IMR-90 (cell line): Measurements from ENCODE around the gene VPS4B. TPM values are rescaled to one million over a fixed set of nuclear protein-coding genes. Genes with fewer than 3 reads are reported as not detected.

Source experiments
- ATAC-seq: fragments of 200-7000 bp; cut with Tn5 transposase; 2 replicates; pipeline ENCODE4 v1.9.1; 2020; ENCODE audit warnings: low read depth, mild to moderate bottlenecking, moderate library complexity
- BruUV-seq: library from RNA; stranded (reverse); fragments of 400-500 nt; replicated peaks from 2 replicates; lab custom pipeline; 2021; lab: Mats Ljungman, UMichigan
- CTCF ChIA-PET: fragments of 300-600 bp; formaldehyde crosslinking; extraction: SDS; loops from one replicate; lab custom pipeline; 2021; ENCODE audit warnings: antibody characterized with exemption; lab: Yijun Ruan, JAX
- POLR2A ChIA-PET: fragments of 300-600 bp; sonication (Branson Sonifier 250); formaldehyde crosslinking; loops from one replicate; lab custom pipeline; 2022; ENCODE audit warnings: antibody characterized with exemption; ENCODE audit not compliant: unreplicated experiment; lab: Charles Lee
- DNase-seq: peaks from one replicate; pipeline ENCODE4 v3.0.0; 2013
- H2AFZ ChIP-seq: replicated peaks from 2 replicates; pipeline ENCODE3; 2013; ENCODE audit warnings: low read length, mild to moderate bottlenecking; ENCODE audit not compliant: poor library complexity
- H2AK5ac ChIP-seq: 2 replicates; pipeline ENCODE4 v1.6.1; 2013; ENCODE audit warnings: low read depth, low read length, inconsistent platforms
- H2AK9ac ChIP-seq: replicated peaks from 2 replicates; pipeline ENCODE3; 2013; ENCODE audit warnings: mild to moderate bottlenecking, low read depth, low read length, moderate library complexity; ENCODE audit not compliant: poor library complexity
- H2BK120ac ChIP-seq: 2 replicates; pipeline ENCODE4 v1.6.1; 2013; ENCODE audit warnings: low read depth, low read length, inconsistent platforms
- H2BK15ac ChIP-seq: 3 replicates; pipeline ENCODE4 v1.6.1; 2013; ENCODE audit warnings: low read depth, low read length, inconsistent platforms
- H2BK20ac ChIP-seq: 2 replicates; pipeline ENCODE4 v1.6.1; 2013; ENCODE audit warnings: low read depth, mild to moderate bottlenecking, inconsistent platforms, low read length, moderate library complexity
- H2BK5ac ChIP-seq: 2 replicates; pipeline ENCODE4 v1.6.1; 2013; ENCODE audit warnings: mild to moderate bottlenecking, low read depth, low read length, inconsistent platforms; ENCODE audit not compliant: poor library complexity, severe bottlenecking
- H3K14ac ChIP-seq: replicated peaks from 2 replicates; pipeline ENCODE4 v1.6.1; 2013; ENCODE audit warnings: low read depth, low read length, inconsistent platforms
- H3K18ac ChIP-seq: 2 replicates; pipeline ENCODE4 v1.6.1; 2013; ENCODE audit warnings: low read depth, low read length, control low read depth
- H3K23ac ChIP-seq: 2 replicates; pipeline ENCODE4 v1.6.1; 2013; ENCODE audit warnings: low read depth, low read length, inconsistent platforms
- H3K27ac ChIP-seq: 2 replicates; pipeline ENCODE4 v1.5.1; 2013; ENCODE audit warnings: mild to moderate bottlenecking, control low read depth, low read length; ENCODE audit not compliant: insufficient read depth
- H3K27me3 ChIP-seq: 2 replicates; pipeline ENCODE4 v1.6.1; 2013; ENCODE audit warnings: low read length; ENCODE audit not compliant: control insufficient read depth, insufficient read depth
- H3K36me3 ChIP-seq: 2 replicates; pipeline ENCODE4 v1.6.1; 2013; ENCODE audit warnings: low read length, mixed read lengths; ENCODE audit not compliant: control insufficient read depth, insufficient read depth
- H3K4ac ChIP-seq: 2 replicates; pipeline ENCODE4 v1.6.1; 2013; ENCODE audit warnings: low read depth, low read length, inconsistent platforms
- H3K4me1 ChIP-seq: 2 replicates; pipeline ENCODE4 v1.6.1; 2013; ENCODE audit warnings: low read length, mixed read lengths; ENCODE audit not compliant: control insufficient read depth, insufficient read depth
- H3K4me2 ChIP-seq: 2 replicates; pipeline ENCODE4 v1.6.1; 2013; ENCODE audit warnings: low read depth, mild to moderate bottlenecking, control low read depth, low read length, moderate library complexity
- H3K4me3 ChIP-seq: 2 replicates; pipeline ENCODE4 v1.5.1; 2013; ENCODE audit warnings: low read depth, mild to moderate bottlenecking, control low read depth, low read length, moderate library complexity; ENCODE audit not compliant: insufficient read depth
- H3K56ac ChIP-seq: 2 replicates; pipeline ENCODE4 v1.6.1; 2013; ENCODE audit warnings: low read length, inconsistent platforms; ENCODE audit not compliant: insufficient read depth; ENCODE audit errors: extremely low read depth
- H3K79me1 ChIP-seq, 2 experiments: 2 replicates each; pipeline ENCODE4 v1.6.1; 2013; ENCODE audit warnings: low read length in 2 of 2, inconsistent platforms in 1 of 2, low read depth in 1 of 2
- H3K9ac ChIP-seq: 2 replicates; pipeline ENCODE4 v1.6.1; 2013; ENCODE audit warnings: low read depth, low read length, control low read depth
- H3K9me1 ChIP-seq: 2 replicates; pipeline ENCODE4 v1.6.1; 2013; ENCODE audit warnings: low read length, inconsistent platforms; ENCODE audit not compliant: insufficient read depth
- H3K9me3 ChIP-seq: 2 replicates; pipeline ENCODE4 v1.6.1; 2013; ENCODE audit warnings: low read length; ENCODE audit not compliant: control insufficient read depth, insufficient read depth
- H4K20me1 ChIP-seq: 2 replicates; pipeline ENCODE4 v1.6.1; 2013; ENCODE audit warnings: low read length, inconsistent platforms; ENCODE audit not compliant: insufficient read depth
- H4K5ac ChIP-seq: 2 replicates; pipeline ENCODE4 v1.6.1; 2013; ENCODE audit warnings: mild to moderate bottlenecking, low read depth, low read length, control low read depth
- H4K8ac ChIP-seq, 2 experiments: 2 replicates each; pipeline ENCODE4 v1.6.1; 2013; ENCODE audit warnings: low read depth in 2 of 2, low read length in 2 of 2, control low read depth in 1 of 2, inconsistent platforms in 1 of 2
- H4K91ac ChIP-seq: 2 replicates; pipeline ENCODE4 v1.6.1; 2013; ENCODE audit warnings: low read depth, low read length, inconsistent platforms; ENCODE audit not compliant: insufficient read depth
- BHLHE40 ChIP-seq: fragments of 150-350 bp; IDR thresholded peaks from 2 replicates; pipeline ENCODE4 v1.6.1; 2016; ENCODE audit warnings: mild to moderate bottlenecking, low read depth, low read length
- CTCF ChIP-seq: conservative IDR thresholded peaks from 2 replicates; pipeline ENCODE4 v1.5.1; 2012; ENCODE audit warnings: mild to moderate bottlenecking, low read depth, low read length, improper control_type of control experiment
- FOS ChIP-seq: fragments of 150-350 bp; IDR thresholded peaks from 2 replicates; pipeline ENCODE4 v1.6.1; 2016; ENCODE audit warnings: low read depth, low read length
- MXI1 ChIP-seq: IDR thresholded peaks from 2 replicates; pipeline ENCODE4 v1.6.1; 2012; ENCODE audit warnings: low read depth, mild to moderate bottlenecking, low read length, moderate library complexity, borderline replicate concordance
- NFE2L2 ChIP-seq: fragments of 150-350 bp; IDR thresholded peaks from 2 replicates; pipeline ENCODE4 v1.6.1; 2016; ENCODE audit warnings: low read depth, mild to moderate bottlenecking, low read length
- RAD21 ChIP-seq: IDR thresholded peaks from 2 replicates; pipeline ENCODE4 v1.6.1; 2012; ENCODE audit warnings: low read length, improper control_type of control experiment
- RFX5 ChIP-seq: IDR thresholded peaks from 2 replicates; pipeline ENCODE4 v1.8.0; 2012; ENCODE audit warnings: low read depth, mild to moderate bottlenecking, low read length, moderate library complexity
- SMC3 ChIP-seq: fragments of 150-350 bp; IDR thresholded peaks from 2 replicates; pipeline ENCODE4 v1.6.1; 2016; ENCODE audit warnings: low read depth, mild to moderate bottlenecking, antibody characterized with exemption, low read length, moderate library complexity
- WGBS, 2 experiments: methylation state at CpG; one replicate each; pipeline versions ENCODE4 v1.1.5 to v1.1.7; 2013; ENCODE audit warnings: missing lambda C conversion rate in 2 of 2; ENCODE audit not compliant: insufficient read length in 1 of 2; ENCODE audit errors: extremely low coverage in 2 of 2; 5-methylcytosine and 5-hydroxymethylcytosine counted together
- dilution Hi-C: fragments of 300-500 bp; cut with HindIII; formaldehyde crosslinking; loops from one replicate; pipeline ENCODE4 v1.14.3; 2018; ENCODE audit warnings: low sequenced_read_pairs; ENCODE audit not compliant: unreplicated experiment
- in situ Hi-C: fragments of 300-500 bp; cut with MboI; formaldehyde crosslinking; loops from 3 replicates; pipeline ENCODE4 v1.14.3; 2019; ENCODE audit warnings: low sequenced_read_pairs, inconsistent platforms, mixed read lengths
- intact Hi-C: fragments of 100-400 bp; cut with micrococcal nuclease; formaldehyde crosslinking; loops from 2 replicates; pipeline ENCODE4 v1.10.0; 2022
- polyA plus RNA-seq, 3 experiments: library from polyadenylated mRNA; depleted of rRNA; stranded (reverse); fragments of >200 nt; gene quantifications; 2 replicates each; pipeline ENCODE4 v1.2.3, GENCODE V29; 2012; ENCODE audit warnings: low replicate concordance in 1 of 3
- total RNA-seq: library from RNA; depleted of rRNA; stranded (reverse); fragments of >200 nt; gene quantifications from 2 replicates; pipeline ENCODE4 v1.2.3, GENCODE V29; 2012
- TF ChIP-seq, protein P1 (sequence below): fragments of 150-350 bp; IDR thresholded peaks from 2 replicates; pipeline ENCODE4 v1.6.1; 2017; ENCODE audit warnings: mild to moderate bottlenecking, antibody characterized with exemption, low read length, low read depth

VPS4B gene
- total and polyA plus RNA-seq, 2 of the 4 experiments (the other 2 are of a cell fraction) = 16.2 to 31.5 TPM

DNA sequence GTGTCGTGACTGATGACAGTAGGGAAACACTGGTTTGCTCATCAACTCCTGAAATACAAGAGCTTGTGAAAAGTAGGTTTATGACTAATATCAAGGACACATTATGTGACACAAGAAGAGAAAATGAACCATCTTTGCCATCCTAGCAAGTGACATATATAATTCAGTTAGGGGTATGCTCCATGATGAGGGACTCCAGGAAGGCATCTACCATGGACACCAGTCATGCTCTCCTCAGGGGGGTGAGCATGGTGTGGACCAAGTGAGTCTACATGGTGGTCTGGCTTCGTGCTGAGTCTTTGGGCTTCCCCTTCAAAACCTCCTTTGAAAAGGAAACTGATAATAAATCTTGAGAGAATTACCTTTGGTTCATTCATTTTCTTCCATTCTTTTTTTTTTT lies 42.8 kb upstream of the VPS4B start:
- BruUV-seq = no TSS peak
- no peak overlapping the region for H2AFZ ChIP-seq
- no peak overlapping the region for H2BK120ac ChIP-seq
- H3K9me3 ChIP-seq = no peaks in the 10 kb centered on the region
- CTCF ChIA-PET = no interaction called here
- no peak overlapping the region for H3K56ac ChIP-seq
- dilution Hi-C loops (no loop called here), in situ Hi-C loops (no loop called here), intact Hi-C loops (no loop called here)
- no peak overlapping the region for H3K23ac ChIP-seq
- DNase-seq (no peak), ATAC-seq (no peak)
- no peak overlapping the region for H3K27ac ChIP-seq
- H4K91ac ChIP-seq = no peak overlapping the region
- POLR2A ChIA-PET = no interaction called here
- H4K8ac ChIP-seq = no peak overlapping the region
- no peaks in the 10 kb centered on the region for H3K4me1 ChIP-seq
- no peak overlapping the region for H2AK9ac ChIP-seq
- no peak overlapping the region for H3K14ac ChIP-seq
- no peak overlapping the region for H2BK5ac ChIP-seq
- WGBS, 2 experiments = no CpG with 5 or more reads among the region's 2 CpGs
- no peak overlapping the region for H3K4me2 ChIP-seq
- H3K4ac ChIP-seq = no peak overlapping the region
- H3K18ac ChIP-seq = no peak overlapping the region
- no peaks in the 10 kb centered on the region for H3K36me3 ChIP-seq
- no peaks in the 10 kb centered on the region for H3K9me1 ChIP-seq
- H3K9ac ChIP-seq = no peak overlapping the region
- H3K4me3 ChIP-seq = no peak overlapping the region
- H3K79me1 ChIP-seq = no peaks in the 10 kb centered on the region
- H4K20me1 ChIP-seq = no peaks in the 10 kb centered on the region
- H3K27me3 ChIP-seq = peaks cover 13% of the 10 kb centered on the region
- TF ChIP-seq CTCF = no peak
- TF ChIP-seq, protein P1, sequence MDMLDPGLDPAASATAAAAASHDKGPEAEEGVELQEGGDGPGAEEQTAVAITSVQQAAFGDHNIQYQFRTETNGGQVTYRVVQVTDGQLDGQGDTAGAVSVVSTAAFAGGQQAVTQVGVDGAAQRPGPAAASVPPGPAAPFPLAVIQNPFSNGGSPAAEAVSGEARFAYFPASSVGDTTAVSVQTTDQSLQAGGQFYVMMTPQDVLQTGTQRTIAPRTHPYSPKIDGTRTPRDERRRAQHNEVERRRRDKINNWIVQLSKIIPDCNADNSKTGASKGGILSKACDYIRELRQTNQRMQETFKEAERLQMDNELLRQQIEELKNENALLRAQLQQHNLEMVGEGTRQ = no peak
- TF ChIP-seq MXI1 = no peak
- no peak for TF ChIP-seq RFX5
- no peak for TF ChIP-seq SMC3
- no peak for TF ChIP-seq RAD21
- TF ChIP-seq NFE2L2 = no peak
- no peak for TF ChIP-seq BHLHE40
- no peak for TF ChIP-seq FOS
- no peak overlapping the region for H2BK15ac ChIP-seq
- no peak overlapping the region for H2BK20ac ChIP-seq
- no peak overlapping the region for H2AK5ac ChIP-seq
- no peak overlapping the region for H4K5ac ChIP-seq
